ENCODE data around the gene ARHGAP31. TPM values are rescaled to one million over a fixed set of nuclear protein-coding genes. Genes with fewer than 3 reads are reported as not detected.

Gene ARHGAP31
- total and polyA plus RNA-seq, 2 experiments from 2014 or later, result 1.2 to 4.3 TPM

DNA sequence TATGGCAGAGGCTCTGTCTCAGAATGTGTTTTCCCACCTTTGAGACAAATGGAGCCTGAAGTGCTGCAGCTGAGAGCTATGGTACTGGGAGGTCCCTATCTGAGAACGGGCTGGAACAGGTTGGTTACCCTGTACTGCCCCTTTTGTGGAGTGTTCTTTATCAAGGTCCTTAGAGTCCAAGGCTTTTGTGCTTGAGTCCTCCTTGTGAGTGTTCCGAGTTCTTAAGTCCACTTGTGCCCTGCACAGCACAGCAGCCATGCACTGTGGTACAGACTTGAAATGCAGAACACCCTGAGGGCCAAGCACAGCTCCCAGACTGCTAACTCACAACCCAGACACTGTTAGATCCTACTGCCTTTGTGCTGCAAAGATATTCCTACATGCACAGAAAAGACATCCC, 67.8 kb downstream of the ARHGAP31 start:
- ATAC-seq (no peak), DNase-seq (ENCODE audit: low spot score) (no peak)
- H3K27ac ChIP-seq (ENCODE audit: low read depth), result peak overlapping the region; percentile 20; the same call in 1 of the 2 replicates
- H3K36me3 ChIP-seq (ENCODE audit: insufficient read depth), result no peaks in the 10 kb centered on the region
- no peak overlapping the region for H2AFZ ChIP-seq
- TF ChIP-seq JUNB (IDR thresholded peaks at IDR 0.05; ENCODE audit: unreplicated experiment) (no peak), EZH2phosphoT487 (IDR thresholded peaks at IDR 0.05; ENCODE audit: unreplicated experiment) (no peak), POLR2AphosphoS5 (IDR thresholded peaks at IDR 0.05; ENCODE audit: low read depth) (no peak), STAT1 (IDR thresholded peaks at IDR 0.05; ENCODE audit: unreplicated experiment) (no peak), ZNF114 (CRISPR knock-in tag; IDR thresholded peaks at IDR 0.05) (no peak), CREB1 (CRISPR knock-in tag; IDR thresholded peaks at IDR 0.05; ENCODE audit: low read depth) (no peak), NANOG (IDR thresholded peaks at IDR 0.05; ENCODE audit: borderline replicate concordance) (no peak), ZNF331 (CRISPR knock-in tag; IDR thresholded peaks at IDR 0.05; ENCODE audit: low read depth) (no peak), EZH2 (IDR thresholded peaks at IDR 0.05; ENCODE audit: low read depth, unreplicated experiment) (no peak)
- TF ChIP-seq, protein P1, sequence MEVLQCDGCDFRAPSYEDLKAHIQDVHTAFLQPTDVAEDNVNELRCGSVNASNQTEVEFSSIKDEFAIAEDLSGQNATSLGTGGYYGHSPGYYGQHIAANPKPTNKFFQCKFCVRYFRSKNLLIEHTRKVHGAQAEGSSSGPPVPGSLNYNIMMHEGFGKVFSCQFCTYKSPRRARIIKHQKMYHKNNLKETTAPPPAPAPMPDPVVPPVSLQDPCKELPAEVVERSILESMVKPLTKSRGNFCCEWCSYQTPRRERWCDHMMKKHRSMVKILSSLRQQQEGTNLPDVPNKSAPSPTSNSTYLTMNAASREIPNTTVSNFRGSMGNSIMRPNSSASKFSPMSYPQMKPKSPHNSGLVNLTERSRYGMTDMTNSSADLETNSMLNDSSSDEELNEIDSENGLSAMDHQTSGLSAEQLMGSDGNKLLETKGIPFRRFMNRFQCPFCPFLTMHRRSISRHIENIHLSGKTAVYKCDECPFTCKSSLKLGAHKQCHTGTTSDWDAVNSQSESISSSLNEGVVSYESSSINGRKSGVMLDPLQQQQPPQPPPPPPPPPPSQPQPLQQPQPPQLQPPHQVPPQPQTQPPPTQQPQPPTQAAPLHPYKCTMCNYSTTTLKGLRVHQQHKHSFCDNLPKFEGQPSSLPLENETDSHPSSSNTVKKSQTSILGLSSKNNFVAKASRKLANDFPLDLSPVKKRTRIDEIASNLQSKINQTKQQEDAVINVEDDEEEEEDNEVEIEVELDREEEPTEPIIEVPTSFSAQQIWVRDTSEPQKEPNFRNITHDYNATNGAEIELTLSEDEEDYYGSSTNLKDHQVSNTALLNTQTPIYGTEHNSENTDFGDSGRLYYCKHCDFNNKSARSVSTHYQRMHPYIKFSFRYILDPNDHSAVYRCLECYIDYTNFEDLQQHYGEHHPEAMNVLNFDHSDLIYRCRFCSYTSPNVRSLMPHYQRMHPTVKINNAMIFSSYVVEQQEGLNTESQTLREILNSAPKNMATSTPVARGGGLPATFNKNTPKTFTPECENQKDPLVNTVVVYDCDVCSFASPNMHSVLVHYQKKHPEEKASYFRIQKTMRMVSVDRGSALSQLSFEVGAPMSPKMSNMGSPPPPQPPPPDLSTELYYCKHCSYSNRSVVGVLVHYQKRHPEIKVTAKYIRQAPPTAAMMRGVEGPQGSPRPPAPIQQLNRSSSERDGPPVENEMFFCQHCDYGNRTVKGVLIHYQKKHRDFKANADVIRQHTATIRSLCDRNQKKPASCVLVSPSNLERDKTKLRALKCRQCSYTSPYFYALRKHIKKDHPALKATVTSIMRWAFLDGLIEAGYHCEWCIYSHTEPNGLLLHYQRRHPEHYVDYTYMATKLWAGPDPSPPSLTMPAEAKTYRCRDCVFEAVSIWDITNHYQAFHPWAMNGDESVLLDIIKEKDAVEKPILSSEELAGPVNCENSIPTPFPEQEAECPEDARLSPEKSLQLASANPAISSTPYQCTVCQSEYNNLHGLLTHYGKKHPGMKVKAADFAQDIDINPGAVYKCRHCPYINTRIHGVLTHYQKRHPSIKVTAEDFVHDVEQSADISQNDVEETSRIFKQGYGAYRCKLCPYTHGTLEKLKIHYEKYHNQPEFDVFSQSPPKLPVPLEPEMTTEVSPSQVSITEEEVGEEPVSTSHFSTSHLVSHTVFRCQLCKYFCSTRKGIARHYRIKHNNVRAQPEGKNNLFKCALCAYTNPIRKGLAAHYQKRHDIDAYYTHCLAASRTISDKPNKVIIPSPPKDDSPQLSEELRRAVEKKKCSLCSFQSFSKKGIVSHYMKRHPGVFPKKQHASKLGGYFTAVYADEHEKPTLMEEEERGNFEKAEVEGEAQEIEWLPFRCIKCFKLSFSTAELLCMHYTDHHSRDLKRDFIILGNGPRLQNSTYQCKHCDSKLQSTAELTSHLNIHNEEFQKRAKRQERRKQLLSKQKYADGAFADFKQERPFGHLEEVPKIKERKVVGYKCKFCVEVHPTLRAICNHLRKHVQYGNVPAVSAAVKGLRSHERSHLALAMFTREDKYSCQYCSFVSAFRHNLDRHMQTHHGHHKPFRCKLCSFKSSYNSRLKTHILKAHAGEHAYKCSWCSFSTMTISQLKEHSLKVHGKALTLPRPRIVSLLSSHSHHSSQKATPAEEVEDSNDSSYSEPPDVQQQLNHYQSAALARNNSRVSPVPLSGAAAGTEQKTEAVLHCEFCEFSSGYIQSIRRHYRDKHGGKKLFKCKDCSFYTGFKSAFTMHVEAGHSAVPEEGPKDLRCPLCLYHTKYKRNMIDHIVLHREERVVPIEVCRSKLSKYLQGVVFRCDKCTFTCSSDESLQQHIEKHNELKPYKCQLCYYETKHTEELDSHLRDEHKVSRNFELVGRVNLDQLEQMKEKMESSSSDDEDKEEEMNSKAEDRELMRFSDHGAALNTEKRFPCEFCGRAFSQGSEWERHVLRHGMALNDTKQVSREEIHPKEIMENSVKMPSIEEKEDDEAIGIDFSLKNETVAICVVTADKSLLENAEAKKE (CRISPR knock-in tag; IDR thresholded peaks at IDR 0.05), result no peak
- TF ChIP-seq, protein P2, sequence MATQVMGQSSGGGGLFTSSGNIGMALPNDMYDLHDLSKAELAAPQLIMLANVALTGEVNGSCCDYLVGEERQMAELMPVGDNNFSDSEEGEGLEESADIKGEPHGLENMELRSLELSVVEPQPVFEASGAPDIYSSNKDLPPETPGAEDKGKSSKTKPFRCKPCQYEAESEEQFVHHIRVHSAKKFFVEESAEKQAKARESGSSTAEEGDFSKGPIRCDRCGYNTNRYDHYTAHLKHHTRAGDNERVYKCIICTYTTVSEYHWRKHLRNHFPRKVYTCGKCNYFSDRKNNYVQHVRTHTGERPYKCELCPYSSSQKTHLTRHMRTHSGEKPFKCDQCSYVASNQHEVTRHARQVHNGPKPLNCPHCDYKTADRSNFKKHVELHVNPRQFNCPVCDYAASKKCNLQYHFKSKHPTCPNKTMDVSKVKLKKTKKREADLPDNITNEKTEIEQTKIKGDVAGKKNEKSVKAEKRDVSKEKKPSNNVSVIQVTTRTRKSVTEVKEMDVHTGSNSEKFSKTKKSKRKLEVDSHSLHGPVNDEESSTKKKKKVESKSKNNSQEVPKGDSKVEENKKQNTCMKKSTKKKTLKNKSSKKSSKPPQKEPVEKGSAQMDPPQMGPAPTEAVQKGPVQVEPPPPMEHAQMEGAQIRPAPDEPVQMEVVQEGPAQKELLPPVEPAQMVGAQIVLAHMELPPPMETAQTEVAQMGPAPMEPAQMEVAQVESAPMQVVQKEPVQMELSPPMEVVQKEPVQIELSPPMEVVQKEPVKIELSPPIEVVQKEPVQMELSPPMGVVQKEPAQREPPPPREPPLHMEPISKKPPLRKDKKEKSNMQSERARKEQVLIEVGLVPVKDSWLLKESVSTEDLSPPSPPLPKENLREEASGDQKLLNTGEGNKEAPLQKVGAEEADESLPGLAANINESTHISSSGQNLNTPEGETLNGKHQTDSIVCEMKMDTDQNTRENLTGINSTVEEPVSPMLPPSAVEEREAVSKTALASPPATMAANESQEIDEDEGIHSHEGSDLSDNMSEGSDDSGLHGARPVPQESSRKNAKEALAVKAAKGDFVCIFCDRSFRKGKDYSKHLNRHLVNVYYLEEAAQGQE (IDR thresholded peaks at IDR 0.05; ENCODE audit: unreplicated experiment), result no peak
- TF ChIP-seq, protein P3, sequence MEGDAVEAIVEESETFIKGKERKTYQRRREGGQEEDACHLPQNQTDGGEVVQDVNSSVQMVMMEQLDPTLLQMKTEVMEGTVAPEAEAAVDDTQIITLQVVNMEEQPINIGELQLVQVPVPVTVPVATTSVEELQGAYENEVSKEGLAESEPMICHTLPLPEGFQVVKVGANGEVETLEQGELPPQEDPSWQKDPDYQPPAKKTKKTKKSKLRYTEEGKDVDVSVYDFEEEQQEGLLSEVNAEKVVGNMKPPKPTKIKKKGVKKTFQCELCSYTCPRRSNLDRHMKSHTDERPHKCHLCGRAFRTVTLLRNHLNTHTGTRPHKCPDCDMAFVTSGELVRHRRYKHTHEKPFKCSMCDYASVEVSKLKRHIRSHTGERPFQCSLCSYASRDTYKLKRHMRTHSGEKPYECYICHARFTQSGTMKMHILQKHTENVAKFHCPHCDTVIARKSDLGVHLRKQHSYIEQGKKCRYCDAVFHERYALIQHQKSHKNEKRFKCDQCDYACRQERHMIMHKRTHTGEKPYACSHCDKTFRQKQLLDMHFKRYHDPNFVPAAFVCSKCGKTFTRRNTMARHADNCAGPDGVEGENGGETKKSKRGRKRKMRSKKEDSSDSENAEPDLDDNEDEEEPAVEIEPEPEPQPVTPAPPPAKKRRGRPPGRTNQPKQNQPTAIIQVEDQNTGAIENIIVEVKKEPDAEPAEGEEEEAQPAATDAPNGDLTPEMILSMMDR (conservative IDR thresholded peaks at IDR 0.05; ENCODE audit: low read depth in 2 of 2), result no peak
- TF ChIP-seq, protein P4, sequence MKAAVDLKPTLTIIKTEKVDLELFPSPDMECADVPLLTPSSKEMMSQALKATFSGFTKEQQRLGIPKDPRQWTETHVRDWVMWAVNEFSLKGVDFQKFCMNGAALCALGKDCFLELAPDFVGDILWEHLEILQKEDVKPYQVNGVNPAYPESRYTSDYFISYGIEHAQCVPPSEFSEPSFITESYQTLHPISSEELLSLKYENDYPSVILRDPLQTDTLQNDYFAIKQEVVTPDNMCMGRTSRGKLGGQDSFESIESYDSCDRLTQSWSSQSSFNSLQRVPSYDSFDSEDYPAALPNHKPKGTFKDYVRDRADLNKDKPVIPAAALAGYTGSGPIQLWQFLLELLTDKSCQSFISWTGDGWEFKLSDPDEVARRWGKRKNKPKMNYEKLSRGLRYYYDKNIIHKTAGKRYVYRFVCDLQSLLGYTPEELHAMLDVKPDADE (IDR thresholded peaks at IDR 0.05), result no peak
- H3K36me3 Mint-ChIP-seq (ENCODE audit: low read depth), result no peaks in the 10 kb centered on the region
- H3K9me3 Mint-ChIP-seq, result no peaks in the 10 kb centered on the region
- H3K4me1 Mint-ChIP-seq, result peaks cover 55% of the 10 kb centered on the region
- H3K4me1 ChIP-seq (ENCODE audit: insufficient read depth), result peaks cover 54% of the 10 kb centered on the region
- H3K27me3 ChIP-seq (ENCODE audit: insufficient read depth), result no peaks in the 10 kb centered on the region
- H3F3A ChIP-seq (replicated peaks; ENCODE audit: low read depth), result no peaks in the 10 kb centered on the region; the same call in 1 of the 2 replicates
- no peak overlapping the region for H3K4me3 ChIP-seq
- H3K4me3 Mint-ChIP-seq, result no peak overlapping the region
- H3K79me2 ChIP-seq (replicated peaks; ENCODE audit: insufficient read depth), result no peaks in the 10 kb centered on the region
- H3K4me2 ChIP-seq, result no peak overlapping the region
- H3K9me2 ChIP-seq (ENCODE audit: insufficient read depth), result no peaks in the 10 kb centered on the region
- no peaks in the 10 kb centered on the region for H4K20me1 ChIP-seq (replicated peaks; ENCODE audit: insufficient read depth)
- H3K27ac Mint-ChIP-seq, result no peak overlapping the region
- peaks cover 3% of the 10 kb centered on the region for H3K27me3 Mint-ChIP-seq (ENCODE audit: insufficient read depth, low read depth, poor library complexity)

Measured in GM23338 (cell line).